HepG2 (cell line): Measurements from ENCODE around the gene MAN2C1. TPM values are rescaled to one million over a fixed set of nuclear protein-coding genes. Genes with fewer than 3 reads are reported as not detected.

Source experiments
- BRCA1 ChIP-seq: sonication (generic); formaldehyde crosslinking; IDR thresholded peaks from 2 replicates; pipeline ENCODE4 v1.4.0; 2020; ENCODE audit warnings: missing genetic modification reagents
- CBX5 ChIP-seq: sonication (generic); formaldehyde crosslinking; IDR thresholded peaks from 2 replicates; pipeline ENCODE4 v1.4.0; 2020; ENCODE audit warnings: missing genetic modification reagents, borderline replicate concordance
- JDP2 ChIP-seq: sonication (generic); formaldehyde crosslinking; IDR thresholded peaks from 2 replicates; pipeline ENCODE4 v1.8.1; 2022; ENCODE audit warnings: missing genetic modification reagents, borderline replicate concordance
- KDM3A ChIP-seq: IDR thresholded peaks from 2 replicates; pipeline ENCODE4 v1.6.1; 2018; ENCODE audit warnings: low read depth, missing compliant biosample characterization
- KLF6 ChIP-seq: IDR thresholded peaks from 2 replicates; pipeline ENCODE4 v1.8.0; 2016; ENCODE audit warnings: missing biosample characterization, missing genetic modification reagents
- MTF1 ChIP-seq: sonication (generic); formaldehyde crosslinking; IDR thresholded peaks from 2 replicates; pipeline ENCODE4 v1.5.0; 2020; ENCODE audit warnings: missing genetic modification reagents
- NFIC ChIP-seq: IDR thresholded peaks from 2 replicates; pipeline ENCODE4 v1.6.1; 2012; ENCODE audit warnings: mild to moderate bottlenecking, low read length, inconsistent platforms
- REL ChIP-seq: sonication (generic); formaldehyde crosslinking; conservative IDR thresholded peaks from 2 replicates; pipeline ENCODE4 v1.8.0; 2022; ENCODE audit warnings: mild to moderate bottlenecking, missing genetic modification reagents, moderate library complexity
- SOX13 ChIP-seq, 3 experiments: fragments of 450-650 bp in 1 of 3; sonication (generic) in 1 of 3; formaldehyde crosslinking in 1 of 3; IDR thresholded peaks in 2 of 3; conservative IDR thresholded peaks in 1 of 3; 2 replicates each; pipeline versions ENCODE4 v1.5.0 to v1.6.1; 2016 to 2020; ENCODE audit warnings: antibody characterized with exemption in 1 of 3, mild to moderate bottlenecking in 1 of 3, missing compliant biosample characterization in 1 of 3, missing genetic modification reagents in 1 of 3, moderate library complexity in 1 of 3
- ZNF550 ChIP-seq: sonication (generic); formaldehyde crosslinking; IDR thresholded peaks from 2 replicates; pipeline ENCODE4 v1.4.0; 2020; ENCODE audit warnings: mild to moderate bottlenecking, missing genetic modification reagents, borderline replicate concordance
- polyA plus RNA-seq, 8 experiments: library from polyadenylated mRNA; depleted of rRNA in 3 of 8; stranded (reverse) in 7 of 8; unstranded in 1 of 8; fragments of >200 nt; fragmentation: Illumina TruSeq in 4 of 8; extraction: Trizol in 4 of 8; gene quantifications; 2 replicates each; pipeline versions ENCODE4 v1.2.1 to v1.2.3, GENCODE V29; 2011 to 2016; ENCODE audit warnings: low read depth in 4 of 8, missing spikeins in 1 of 8, mixed read lengths in 1 of 8; ENCODE audit not compliant: insufficient read depth in 1 of 8
- total RNA-seq, 5 experiments: library from RNA; depleted of rRNA; stranded (reverse); fragments of >200 nt; fragmentation: Illumina TruSeq; extraction: Trizol; gene quantifications; 2 replicates each; pipeline ENCODE4 v1.2.3, GENCODE V29; 2016; ENCODE audit warnings: low read depth in 1 of 5
- TF ChIP-seq, protein P1 (sequence below): sonication (generic); formaldehyde crosslinking; IDR thresholded peaks from one replicate; pipeline ENCODE4 v1.5.1; 2020; ENCODE audit warnings: mild to moderate bottlenecking, missing genetic modification reagents; ENCODE audit errors: not compliant biosample characterization
- TF ChIP-seq, protein P2 (sequence below): sonication (generic); formaldehyde crosslinking; IDR thresholded peaks from 2 replicates; pipeline ENCODE4 v1.5.0; 2020; ENCODE audit warnings: missing genetic modification reagents
- TF ChIP-seq, protein P3 (sequence below): sonication (generic); formaldehyde crosslinking; IDR thresholded peaks from 2 replicates; pipeline ENCODE4 v1.5.1; 2020; ENCODE audit warnings: missing genetic modification reagents, mild to moderate bottlenecking, borderline replicate concordance
- TF ChIP-seq, protein P4 (sequence below): conservative IDR thresholded peaks from 2 replicates; pipeline ENCODE4 v1.6.1; 2018; ENCODE audit warnings: missing genetic modification reagents

Gene MAN2C1
- total and polyA plus RNA-seq, 2 of the 13 experiments (the other 11 are each of a cell fraction or from before 2014, with no cell fraction given), result 62.6 to 71.0 TPM

DNA sequence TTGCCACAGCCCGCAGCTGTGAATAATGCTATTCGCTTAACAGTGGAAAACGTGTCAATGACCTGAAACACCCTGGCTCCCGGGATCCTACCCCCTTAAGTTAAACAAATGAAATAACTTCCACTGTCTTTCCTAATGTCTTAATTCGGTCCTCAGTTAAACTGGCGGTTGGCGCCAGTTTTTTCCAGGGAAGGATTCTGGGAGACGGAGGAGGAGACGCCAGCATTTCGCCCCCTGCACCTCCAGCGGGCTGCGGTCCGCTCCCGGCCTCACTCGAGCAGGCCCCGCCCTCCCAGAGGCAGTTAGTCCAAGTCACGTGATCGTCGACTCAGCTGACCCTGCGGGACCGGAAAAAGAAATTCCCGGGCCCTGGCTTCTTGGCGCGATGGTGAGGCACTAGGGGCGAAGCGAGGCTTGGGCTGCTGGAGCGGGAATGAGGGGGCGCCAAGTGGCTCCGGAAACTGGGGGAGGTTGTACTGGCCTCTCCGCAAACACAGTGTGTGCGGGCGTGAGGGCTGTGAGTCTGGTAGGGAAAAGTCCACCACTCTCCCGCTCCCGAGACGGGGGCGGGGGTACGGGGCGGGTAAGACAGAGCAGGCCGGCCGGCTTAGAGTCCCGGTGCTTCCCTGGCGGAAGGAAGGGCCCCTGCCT lies 32.6 kb downstream of the MAN2C1 start, which contains the start of gene COMMD4 (continued):
- TF ChIP-seq SOX13 (IDR thresholded peaks at IDR 0.05) (no peak), SOX13 (CRISPR knock-in tag; conservative IDR thresholded peaks at IDR 0.05 in 1 of 2, IDR thresholded peaks at IDR 0.05 in 1 of 2) (no peak), ZNF550 (CRISPR knock-in tag) (peak; percentile 86; the same call in 1 of the 2 replicates), CBX5 (peak; percentile 87), KDM3A (CRISPR knock-in tag) (peak; percentile 92), NFIC (peak; percentile 92), KLF6 (0 out of 2 replicates have a peak, but pooled peaks have one; percentile 57), BRCA1 (CRISPR knock-in tag) (no peak; the same call in 1 of the 2 replicates), MTF1 (CRISPR knock-in tag) (0 out of 2 replicates have a peak, but pooled peaks have one; percentile 26), REL (0 out of 2 replicates have a peak, but pooled peaks have one; percentile 60), JDP2 (CRISPR knock-in tag) (no peak)
- TF ChIP-seq, protein P1, sequence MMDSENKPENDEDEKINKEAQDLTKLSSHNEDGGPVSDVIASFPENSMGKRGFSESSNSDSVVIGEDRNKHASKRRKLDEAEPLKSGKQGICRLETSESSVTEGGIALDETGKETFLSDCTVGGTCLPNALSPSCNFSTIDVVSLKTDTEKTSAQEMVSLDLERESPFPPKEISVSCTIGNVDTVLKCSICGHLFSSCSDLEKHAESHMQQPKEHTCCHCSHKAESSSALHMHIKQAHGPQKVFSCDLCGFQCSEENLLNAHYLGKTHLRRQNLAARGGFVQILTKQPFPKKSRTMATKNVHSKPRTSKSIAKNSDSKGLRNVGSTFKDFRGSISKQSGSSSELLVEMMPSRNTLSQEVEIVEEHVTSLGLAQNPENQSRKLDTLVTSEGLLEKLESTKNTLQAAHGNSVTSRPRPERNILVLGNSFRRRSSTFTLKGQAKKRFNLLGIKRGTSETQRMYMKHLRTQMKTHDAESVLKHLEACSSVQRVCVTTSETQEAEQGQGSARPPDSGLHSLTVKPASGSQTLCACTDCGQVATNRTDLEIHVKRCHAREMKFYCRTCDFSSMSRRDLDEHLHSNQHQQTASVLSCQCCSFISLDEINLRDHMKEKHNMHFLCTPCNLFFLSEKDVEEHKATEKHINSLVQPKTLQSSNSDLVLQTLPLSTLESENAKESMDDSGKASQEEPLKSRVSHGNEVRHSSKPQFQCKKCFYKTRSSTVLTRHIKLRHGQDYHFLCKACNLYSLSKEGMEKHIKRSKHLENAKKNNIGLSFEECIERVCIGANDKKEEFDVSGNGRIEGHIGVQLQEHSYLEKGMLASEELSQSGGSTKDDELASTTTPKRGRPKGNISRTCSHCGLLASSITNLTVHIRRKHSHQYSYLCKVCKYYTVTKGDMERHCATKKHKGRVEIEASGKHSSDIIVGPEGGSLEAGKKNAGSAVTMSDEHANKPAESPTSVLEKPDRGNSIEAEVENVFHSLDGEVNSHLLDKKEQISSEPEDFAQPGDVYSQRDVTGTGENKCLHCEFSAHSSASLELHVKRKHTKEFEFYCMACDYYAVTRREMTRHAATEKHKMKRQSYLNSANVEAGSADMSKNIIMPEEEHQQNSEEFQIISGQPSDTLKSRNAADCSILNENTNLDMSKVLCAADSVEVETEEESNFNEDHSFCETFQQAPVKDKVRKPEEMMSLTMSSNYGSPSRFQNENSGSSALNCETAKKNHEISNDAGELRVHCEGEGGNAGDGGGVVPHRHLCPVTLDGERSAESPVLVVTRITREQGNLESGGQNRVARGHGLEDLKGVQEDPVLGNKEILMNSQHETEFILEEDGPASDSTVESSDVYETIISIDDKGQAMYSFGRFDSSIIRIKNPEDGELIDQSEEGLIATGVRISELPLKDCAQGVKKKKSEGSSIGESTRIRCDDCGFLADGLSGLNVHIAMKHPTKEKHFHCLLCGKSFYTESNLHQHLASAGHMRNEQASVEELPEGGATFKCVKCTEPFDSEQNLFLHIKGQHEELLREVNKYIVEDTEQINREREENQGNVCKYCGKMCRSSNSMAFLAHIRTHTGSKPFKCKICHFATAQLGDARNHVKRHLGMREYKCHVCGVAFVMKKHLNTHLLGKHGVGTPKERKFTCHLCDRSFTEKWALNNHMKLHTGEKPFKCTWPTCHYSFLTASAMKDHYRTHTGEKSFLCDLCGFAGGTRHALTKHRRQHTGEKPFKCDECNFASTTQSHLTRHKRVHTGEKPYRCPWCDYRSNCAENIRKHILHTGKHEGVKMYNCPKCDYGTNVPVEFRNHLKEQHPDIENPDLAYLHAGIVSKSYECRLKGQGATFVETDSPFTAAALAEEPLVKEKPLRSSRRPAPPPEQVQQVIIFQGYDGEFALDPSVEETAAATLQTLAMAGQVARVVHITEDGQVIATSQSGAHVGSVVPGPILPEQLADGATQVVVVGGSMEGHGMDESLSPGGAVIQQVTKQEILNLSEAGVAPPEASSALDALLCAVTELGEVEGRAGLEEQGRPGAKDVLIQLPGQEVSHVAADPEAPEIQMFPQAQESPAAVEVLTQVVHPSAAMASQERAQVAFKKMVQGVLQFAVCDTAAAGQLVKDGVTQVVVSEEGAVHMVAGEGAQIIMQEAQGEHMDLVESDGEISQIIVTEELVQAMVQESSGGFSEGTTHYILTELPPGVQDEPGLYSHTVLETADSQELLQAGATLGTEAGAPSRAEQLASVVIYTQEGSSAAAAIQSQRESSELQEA (CRISPR knock-in tag), result no peak
- TF ChIP-seq, protein P2, sequence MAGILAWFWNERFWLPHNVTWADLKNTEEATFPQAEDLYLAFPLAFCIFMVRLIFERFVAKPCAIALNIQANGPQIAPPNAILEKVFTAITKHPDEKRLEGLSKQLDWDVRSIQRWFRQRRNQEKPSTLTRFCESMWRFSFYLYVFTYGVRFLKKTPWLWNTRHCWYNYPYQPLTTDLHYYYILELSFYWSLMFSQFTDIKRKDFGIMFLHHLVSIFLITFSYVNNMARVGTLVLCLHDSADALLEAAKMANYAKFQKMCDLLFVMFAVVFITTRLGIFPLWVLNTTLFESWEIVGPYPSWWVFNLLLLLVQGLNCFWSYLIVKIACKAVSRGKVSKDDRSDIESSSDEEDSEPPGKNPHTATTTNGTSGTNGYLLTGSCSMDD (CRISPR knock-in tag), result no peak
- TF ChIP-seq, protein P3, sequence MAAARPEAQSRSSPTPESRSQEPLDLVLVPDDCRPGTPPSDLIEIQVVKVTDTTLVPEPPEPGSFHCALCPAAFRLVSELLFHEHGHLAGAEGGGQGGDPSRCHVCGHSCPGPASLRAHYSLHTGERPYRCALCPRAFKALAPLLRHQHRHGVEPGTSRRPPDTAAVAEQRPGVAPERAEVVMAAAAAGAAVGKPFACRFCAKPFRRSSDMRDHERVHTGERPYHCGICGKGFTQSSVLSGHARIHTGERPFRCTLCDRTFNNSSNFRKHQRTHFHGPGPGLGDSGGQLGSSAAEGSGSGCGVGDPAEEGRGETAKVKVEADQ (CRISPR knock-in tag), result peak; percentile 68; the same call in 1 of the 2 replicates
- TF ChIP-seq, protein P4, sequence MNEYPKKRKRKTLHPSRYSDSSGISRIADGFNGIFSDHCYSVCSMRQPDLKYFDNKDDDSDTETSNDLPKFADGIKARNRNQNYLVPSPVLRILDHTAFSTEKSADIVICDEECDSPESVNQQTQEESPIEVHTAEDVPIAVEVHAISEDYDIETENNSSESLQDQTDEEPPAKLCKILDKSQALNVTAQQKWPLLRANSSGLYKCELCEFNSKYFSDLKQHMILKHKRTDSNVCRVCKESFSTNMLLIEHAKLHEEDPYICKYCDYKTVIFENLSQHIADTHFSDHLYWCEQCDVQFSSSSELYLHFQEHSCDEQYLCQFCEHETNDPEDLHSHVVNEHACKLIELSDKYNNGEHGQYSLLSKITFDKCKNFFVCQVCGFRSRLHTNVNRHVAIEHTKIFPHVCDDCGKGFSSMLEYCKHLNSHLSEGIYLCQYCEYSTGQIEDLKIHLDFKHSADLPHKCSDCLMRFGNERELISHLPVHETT (CRISPR knock-in tag), result peak; percentile 78
